ENCODE measurements around the gene NOSTRIN. TPM values are rescaled to one million over a fixed set of nuclear protein-coding genes. Genes with fewer than 3 reads are reported as not detected.
"Not testable (repeated sequence)": the region's sequence is repeated elsewhere in the genome, so short reads cannot be mapped to it uniquely, and the experiment has no call there.

NOSTRIN gene
- total RNA-seq, 8 experiments from 2014 or later = 0.11 to 4.6 (median 0.86) TPM

DNA sequence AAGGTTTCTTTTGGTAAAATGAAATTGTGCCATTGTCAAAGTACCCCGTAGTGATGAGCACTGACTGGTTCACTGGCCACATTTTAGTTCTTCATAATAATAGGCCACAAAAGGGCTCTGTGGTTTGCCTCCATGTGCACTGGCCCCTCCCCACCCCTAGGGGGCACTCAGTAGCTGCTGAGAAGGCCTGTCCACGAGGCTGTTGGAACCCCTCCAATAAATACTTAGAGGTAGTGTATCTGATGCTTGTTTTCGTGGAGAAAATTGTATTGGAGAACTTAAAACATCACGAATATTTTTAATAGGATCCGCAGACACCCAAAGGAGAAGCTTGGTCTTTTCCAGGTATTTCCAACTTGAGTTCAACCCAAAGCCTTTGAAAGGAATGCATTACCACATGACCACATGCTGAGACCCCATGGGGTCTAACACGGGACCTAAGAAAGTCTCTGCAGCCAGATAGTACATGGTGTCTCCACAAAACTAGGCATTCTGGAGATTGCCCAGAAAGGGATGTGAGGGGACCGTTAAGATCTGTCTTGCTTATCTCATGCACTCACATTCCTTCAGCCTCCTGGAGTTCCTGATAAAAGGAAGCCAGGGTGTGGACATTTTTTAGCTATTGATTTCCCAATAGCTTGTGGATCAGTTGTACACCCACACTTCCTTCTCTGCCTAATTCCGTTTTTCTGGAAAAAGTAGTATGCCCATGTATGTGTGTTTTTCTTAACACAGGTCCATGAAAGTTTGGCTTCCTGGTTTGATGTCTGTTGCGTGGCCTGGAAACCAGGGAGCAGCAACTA, 28.5 kb upstream of the NOSTRIN start:
- no peaks in the 10 kb centered on the region for H3K4me1 ChIP-seq (replicated peaks in 1 of 2)
- 45 to 93% (median 86%) methylated on average over 2 to 9 of the region's 9 CpGs for WGBS, 10 experiments
- no peak overlapping the region for H3K27ac ChIP-seq
- peak in 4 of 8 experiments; percentile 50 to 80 (median 74) for ATAC-seq (replicated peaks in 6 of 8)
- in situ Hi-C loops (cut with MboI; ENCODE audit: low pct_unique_long_range_greater_than_20kb in 2 of 9, low sequenced_read_pairs in 9 of 9, unreplicated experiment in 9 of 9) = loop anchor here in 2 of 9 experiments (25.0 kb wide), 2 partner anchors 138 to 437 kb away; partner anchors contain the start of gene G6PC2 (in 1 of the 2)
- H3K4me3 ChIP-seq = no peak overlapping the region

DNA sequence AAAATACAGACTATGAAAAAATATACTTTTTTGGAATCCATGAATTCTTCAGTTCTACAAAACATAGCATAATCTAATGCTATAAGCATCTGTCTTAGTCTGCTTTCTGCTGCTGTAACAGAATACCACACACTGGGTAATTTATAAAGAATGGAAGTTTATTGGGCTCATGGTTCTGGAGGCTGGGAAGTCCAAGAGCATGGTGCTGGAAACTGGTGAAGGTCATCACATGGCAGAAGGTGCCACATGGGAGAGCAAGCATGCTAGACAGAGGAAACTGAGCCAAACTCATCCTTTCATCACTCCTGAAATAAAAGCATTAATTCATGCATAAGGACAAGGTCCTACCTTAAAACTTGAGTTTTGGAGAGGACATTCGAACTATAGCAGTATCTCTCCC, 26.6 kb upstream of the NOSTRIN start:
- no peak overlapping the region for H3K27ac ChIP-seq
- in situ Hi-C loops (cut with MboI; ENCODE audit: low pct_unique_long_range_greater_than_20kb in 2 of 9, low sequenced_read_pairs in 9 of 9, unreplicated experiment in 9 of 9) = loop anchor here in 2 of 9 experiments (5.0 to 25.0 kb wide), 2 partner anchors 136 to 141 kb away; partner anchors contain the start of gene G6PC2 (in 1 of the 2)
- H3K4me1 ChIP-seq (replicated peaks in 1 of 2) = peaks cover 0 to 2% of the 10 kb centered on the region in 2 donors
- no peak overlapping the region for H3K4me3 ChIP-seq
- no peak for ATAC-seq (replicated peaks in 6 of 8)
- 0 to 50% (median 0%) methylated on average over 1 of the region's 1 CpG; no CpG with 5 or more reads in 6 of the 10 experiments for WGBS, 10 experiments

DNA sequence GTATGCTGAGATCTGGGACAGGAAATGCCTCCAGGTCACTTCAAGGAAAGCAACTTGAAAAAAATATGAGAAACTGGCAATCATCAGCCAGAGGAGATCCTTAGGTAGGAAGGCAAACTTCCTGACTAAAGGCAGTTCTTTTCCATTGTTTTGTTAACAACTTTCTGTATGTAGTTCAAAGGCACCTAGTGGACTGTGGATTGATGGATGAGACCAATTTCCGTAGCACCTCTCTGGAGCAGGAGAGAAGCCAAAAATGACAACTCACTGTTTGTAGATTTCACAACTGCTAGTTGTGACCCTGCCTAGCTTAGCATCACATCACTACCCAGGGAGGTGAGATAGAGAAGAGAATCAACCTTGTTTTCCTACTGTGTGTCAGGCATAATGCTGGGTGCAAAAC, 21.8 kb upstream of the NOSTRIN start:
- H3K27ac ChIP-seq = no peak overlapping the region
- WGBS, 10 experiments = 33 to 100% (median 69%) methylated on average over 1 of the region's 1 CpG; no CpG with 5 or more reads in 6 of the 10 experiments
- peak in 2 of 8 experiments; percentile 21 to 26 for ATAC-seq (replicated peaks in 6 of 8)
- in situ Hi-C loops (cut with MboI; ENCODE audit: low pct_unique_long_range_greater_than_20kb in 2 of 9, low sequenced_read_pairs in 9 of 9, unreplicated experiment in 9 of 9) = loop anchor here in 1 of 9 experiments (25.0 kb wide), 1 partner anchor 132 kb away; the partner anchor contains the start of gene G6PC2
- no peak overlapping the region for H3K4me3 ChIP-seq
- peaks cover 3 to 8% of the 10 kb centered on the region in 2 donors for H3K4me1 ChIP-seq (replicated peaks in 1 of 2)

DNA sequence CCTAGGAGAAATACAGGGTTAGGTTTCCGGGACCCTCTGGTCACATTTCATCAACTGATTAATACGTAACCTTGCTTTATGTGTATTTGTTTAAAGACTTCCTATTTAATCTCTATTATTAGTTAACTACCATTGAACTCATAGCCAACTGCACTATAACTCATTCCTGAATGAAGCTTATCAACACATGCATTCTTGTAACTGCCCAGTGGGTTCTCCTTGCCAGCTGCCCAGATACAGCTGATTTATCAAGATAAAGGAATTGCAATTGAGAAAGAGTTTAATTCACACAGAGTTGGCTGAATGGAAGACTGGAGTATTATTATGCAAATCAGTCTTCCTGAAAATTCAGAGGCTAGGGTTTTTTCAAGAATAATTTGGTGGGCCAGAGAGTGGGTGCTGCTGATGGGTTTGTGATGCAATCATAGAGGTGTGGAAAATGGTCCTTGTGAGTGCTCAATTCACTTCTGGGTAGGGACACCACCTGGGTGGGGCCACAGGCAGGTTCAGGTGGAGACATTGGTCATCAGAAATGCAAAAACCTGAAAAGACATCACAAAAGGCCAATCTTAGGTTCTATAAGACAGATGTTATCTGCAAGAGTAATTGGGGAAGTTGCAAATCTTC, 21.1 kb upstream of the NOSTRIN start:
- ATAC-seq (replicated peaks in 6 of 8) = peak in 5 of 8 experiments; percentile 53 to 92 (median 79)
- 50 to 100% (median 58%) methylated on average over 1 to 2 of the region's 2 CpGs; no CpG with 5 or more reads in 4 of the 10 experiments for WGBS, 10 experiments
- H3K4me3 ChIP-seq = no peak overlapping the region
- peaks cover 3 to 8% of the 10 kb centered on the region in 2 donors for H3K4me1 ChIP-seq (replicated peaks in 1 of 2)
- in situ Hi-C loops (cut with MboI; ENCODE audit: low pct_unique_long_range_greater_than_20kb in 2 of 9, low sequenced_read_pairs in 9 of 9, unreplicated experiment in 9 of 9) = loop anchor here in 1 of 9 experiments (25.0 kb wide), 1 partner anchor 131 kb away; the partner anchor contains the start of gene G6PC2
- no peak overlapping the region for H3K27ac ChIP-seq

DNA sequence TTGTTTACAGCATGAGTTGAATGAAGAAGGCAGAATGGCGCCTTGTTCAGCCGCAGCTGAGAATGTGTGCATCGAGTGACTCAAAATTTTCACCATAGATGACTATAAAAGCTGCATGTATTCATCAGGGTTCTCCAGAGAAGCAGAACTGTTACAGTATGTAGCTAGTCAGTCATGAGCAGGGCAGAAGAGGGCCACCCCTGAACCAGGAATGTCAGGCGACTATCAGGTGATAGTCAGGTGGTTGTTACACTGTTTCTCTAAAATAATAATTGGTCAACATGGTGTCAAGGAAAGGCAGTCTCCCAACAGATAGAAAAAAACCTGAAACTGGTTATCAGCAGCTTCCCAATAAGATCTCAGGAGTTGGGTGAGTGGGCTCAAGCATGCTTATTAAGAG, 20.2 kb upstream of the NOSTRIN start:
- Histone ChIP-seq H3K4me1 (replicated peaks in 1 of 2) (peaks cover 3 to 8% of the 10 kb centered on the region in 2 donors), H3K27ac (no peak overlapping the region), H3K4me3 (no peak overlapping the region)
- in situ Hi-C loops (cut with MboI; ENCODE audit: low pct_unique_long_range_greater_than_20kb in 2 of 9, low sequenced_read_pairs in 9 of 9, unreplicated experiment in 9 of 9) = loop anchor here in 1 of 9 experiments (25.0 kb wide), 1 partner anchor 130 kb away; the partner anchor contains the start of gene G6PC2
- WGBS, 10 experiments = 30 to 100% (median 83%) methylated on average over 1 to 4 of the region's 4 CpGs; no CpG with 5 or more reads in 3 of the 10 experiments
- ATAC-seq (replicated peaks in 6 of 8) = no peak

DNA sequence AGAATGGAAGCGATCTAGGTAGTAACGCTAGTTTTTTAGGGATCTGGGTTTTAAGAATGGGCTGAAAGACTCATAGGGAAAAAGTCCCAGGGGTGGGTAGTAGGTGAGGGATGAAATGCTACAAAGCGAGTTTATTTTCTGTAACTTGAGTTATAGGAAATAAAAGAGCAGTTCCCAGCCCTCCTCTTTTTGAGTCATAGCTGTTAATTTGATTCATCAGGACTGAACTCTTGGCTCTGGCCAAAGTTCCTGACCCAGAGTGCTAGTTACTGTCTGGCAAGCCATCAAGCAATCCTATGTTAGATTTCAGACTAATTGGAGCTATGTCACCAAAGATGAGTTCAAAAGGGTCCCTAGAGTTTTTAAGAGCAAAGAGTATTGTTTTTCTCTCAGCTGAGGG, 17.4 kb upstream of the NOSTRIN start:
- H3K4me3 ChIP-seq = no peak overlapping the region
- in situ Hi-C loops (cut with MboI; ENCODE audit: low pct_unique_long_range_greater_than_20kb in 2 of 9, low sequenced_read_pairs in 9 of 9, unreplicated experiment in 9 of 9) = loop anchor here in 1 of 9 experiments (25.0 kb wide), 1 partner anchor 127 kb away; the partner anchor contains the start of gene G6PC2
- no peak overlapping the region for H3K27ac ChIP-seq
- peaks cover 3 to 8% of the 10 kb centered on the region in 2 donors for H3K4me1 ChIP-seq (replicated peaks in 1 of 2)
- WGBS, 10 experiments = 64 to 100% (median 79%) methylated on average over 1 to 3 of the region's 3 CpGs; no CpG with 5 or more reads in 3 of the 10 experiments
- ATAC-seq (replicated peaks in 6 of 8) = peak in 1 of 8 experiments; percentile 48

DNA sequence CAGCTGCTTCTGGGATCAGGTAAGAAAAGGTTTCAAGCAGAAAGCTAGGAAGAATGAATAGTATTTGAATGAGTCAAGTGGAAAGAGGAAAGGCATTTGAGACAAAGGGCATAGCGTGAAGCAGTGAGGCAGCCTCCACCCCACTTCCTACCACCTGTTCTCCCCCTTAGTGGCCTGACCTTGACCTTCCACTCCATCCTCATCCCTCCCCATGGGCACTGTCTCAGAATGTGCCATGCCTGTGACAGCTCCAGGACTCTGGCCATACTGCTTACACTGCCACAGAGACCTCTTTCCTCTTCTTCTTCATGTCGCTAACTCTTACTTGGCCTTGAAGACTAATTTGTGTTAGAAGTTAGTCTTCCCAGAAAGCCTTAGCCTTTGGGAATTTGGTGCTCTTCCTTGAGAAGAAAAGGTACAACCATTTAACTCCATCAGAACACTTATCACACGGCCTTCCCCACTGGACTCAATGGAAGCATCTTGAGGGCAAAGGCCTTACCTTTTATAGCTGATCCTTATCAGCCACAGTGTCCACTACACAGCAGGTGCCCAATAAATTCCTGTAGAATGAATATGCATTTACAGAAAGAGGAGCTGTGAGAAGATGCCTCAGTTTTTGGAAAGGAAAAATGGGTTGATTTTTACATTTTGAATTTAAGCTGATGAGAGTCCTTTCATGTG, 15.2 kb upstream of the NOSTRIN start:
- 13 to 100% (median 81%) methylated on average over 1 to 3 of the region's 3 CpGs; no CpG with 5 or more reads in 2 of the 10 experiments for WGBS, 10 experiments
- no peaks in the 10 kb centered on the region for H3K4me1 ChIP-seq (replicated peaks in 1 of 2)
- in situ Hi-C loops (cut with MboI; ENCODE audit: low pct_unique_long_range_greater_than_20kb in 2 of 9, low sequenced_read_pairs in 9 of 9, unreplicated experiment in 9 of 9) = loop anchor here in 1 of 9 experiments (25.0 kb wide), 1 partner anchor 125 kb away; the partner anchor contains the start of gene G6PC2
- no peak overlapping the region for H3K4me3 ChIP-seq
- no peak for ATAC-seq (replicated peaks in 6 of 8)
- no peak overlapping the region for H3K27ac ChIP-seq

DNA sequence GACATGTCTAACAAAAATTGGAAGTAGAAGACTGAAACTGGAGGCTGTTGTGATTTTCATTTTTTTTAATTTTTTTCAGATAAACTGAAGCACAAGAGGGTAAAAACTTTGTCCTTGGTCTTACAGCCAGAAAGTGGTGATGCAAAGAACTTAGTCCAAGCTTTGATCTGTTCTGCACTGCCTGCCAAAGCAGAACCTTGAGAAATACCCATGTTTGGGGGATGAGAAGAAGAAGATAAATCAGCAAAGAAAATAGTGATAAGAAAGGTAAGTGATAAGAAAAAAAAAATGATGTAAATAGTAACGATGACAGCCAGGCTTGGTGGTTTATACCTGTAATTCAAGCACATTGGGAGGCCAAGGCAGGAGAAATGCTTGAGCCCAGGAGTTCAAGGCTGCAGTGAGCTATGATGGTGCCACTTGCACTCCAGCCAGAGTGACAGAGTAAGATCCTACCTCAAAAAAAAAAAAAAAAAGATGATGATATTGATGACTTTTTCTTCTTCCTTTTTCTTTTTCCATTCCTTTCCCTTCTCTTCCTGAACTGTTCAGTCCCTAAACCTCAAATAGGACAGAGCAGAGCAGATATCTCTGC, 14.6 kb upstream of the NOSTRIN start:
- H3K27ac ChIP-seq = no peak overlapping the region
- no peak for ATAC-seq (replicated peaks in 6 of 8)
- no peaks in the 10 kb centered on the region for H3K4me1 ChIP-seq (replicated peaks in 1 of 2)
- WGBS, 10 experiments = 17 to 100% (median 80%) methylated on average over 1 of the region's 1 CpG
- in situ Hi-C loops (cut with MboI; ENCODE audit: low pct_unique_long_range_greater_than_20kb in 2 of 9, low sequenced_read_pairs in 9 of 9, unreplicated experiment in 9 of 9) = loop anchor here in 1 of 9 experiments (25.0 kb wide), 1 partner anchor 124 kb away; the partner anchor contains the start of gene G6PC2
- no peak overlapping the region for H3K4me3 ChIP-seq

DNA sequence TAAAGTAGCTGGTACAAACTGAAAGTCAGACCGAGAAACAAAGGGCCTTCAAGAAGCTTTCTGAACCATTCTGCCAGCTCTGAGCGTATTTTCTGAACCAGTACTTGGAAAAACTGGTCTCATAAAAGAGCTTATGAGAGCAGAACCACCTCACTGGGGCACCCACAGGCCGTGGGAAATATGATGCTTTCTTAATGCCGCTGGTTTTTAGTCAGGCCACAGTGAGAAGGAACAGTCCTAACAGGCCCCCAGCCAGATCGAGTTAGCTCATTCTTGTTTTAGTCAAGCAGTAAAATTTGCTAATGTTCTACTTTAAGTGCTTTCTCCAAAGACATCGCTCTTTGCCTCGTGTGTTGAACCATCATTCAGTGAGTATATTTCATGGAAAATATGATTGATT, 12.7 kb upstream of the NOSTRIN start:
- WGBS, 10 experiments = 26 to 100% (median 59%) methylated on average over 2 to 7 of the region's 7 CpGs; no CpG with 5 or more reads in 1 of the 10 experiments
- in situ Hi-C loops (cut with MboI; ENCODE audit: low pct_unique_long_range_greater_than_20kb in 2 of 9, low sequenced_read_pairs in 9 of 9, unreplicated experiment in 9 of 9) = loop anchor here in 1 of 9 experiments (25.0 kb wide), 1 partner anchor 123 kb away; the partner anchor contains the start of gene G6PC2

DNA sequence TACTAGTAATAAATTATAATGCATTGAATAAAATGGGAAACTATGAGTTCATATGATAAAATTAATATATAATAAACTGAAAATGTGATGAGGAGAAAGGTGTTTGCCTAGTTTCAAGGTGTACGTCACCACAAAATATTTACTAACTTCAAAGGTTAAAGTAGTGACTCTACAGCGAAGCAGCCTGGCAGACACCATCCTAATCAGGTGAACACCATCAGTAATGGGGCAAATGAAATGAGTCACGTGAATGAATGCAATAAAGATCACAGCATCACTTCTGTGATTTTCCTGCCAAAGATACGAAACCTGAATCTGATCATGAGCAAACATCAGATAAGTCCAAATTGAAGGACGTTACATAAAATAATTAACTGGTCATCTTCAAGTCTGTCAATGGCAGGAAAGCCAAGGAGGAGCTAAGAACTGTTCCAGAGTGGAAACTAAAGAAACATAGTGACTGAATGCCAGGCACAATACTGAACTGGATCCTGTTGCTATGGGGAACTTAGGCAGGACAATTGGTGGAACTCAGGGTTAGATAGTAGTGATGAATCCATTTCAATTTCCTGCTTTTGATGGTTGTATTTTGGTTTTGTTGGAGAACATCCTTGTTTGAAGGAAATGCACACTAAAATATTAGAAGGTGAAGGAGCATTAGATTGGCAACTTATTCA, 12.1 kb upstream of the NOSTRIN start:
- Histone ChIP-seq H3K4me3 (no peak overlapping the region), H3K4me1 (replicated peaks in 1 of 2) (peaks cover 0 to 5% of the 10 kb centered on the region in 2 donors), H3K27ac (no peak overlapping the region)
- 27 to 100% (median 88%) methylated on average over 3 to 5 of the region's 5 CpGs; no CpG with 5 or more reads in 1 of the 10 experiments for WGBS, 10 experiments
- no peak for ATAC-seq (replicated peaks in 6 of 8)
- in situ Hi-C loops (cut with MboI; ENCODE audit: low pct_unique_long_range_greater_than_20kb in 2 of 9, low sequenced_read_pairs in 9 of 9, unreplicated experiment in 9 of 9) = loop anchor here in 1 of 9 experiments (25.0 kb wide), 1 partner anchor 122 kb away; the partner anchor contains the start of gene G6PC2

More for the DNA sequence above, 12.7 kb upstream of the NOSTRIN start:
- no peak overlapping the region for H3K4me3 ChIP-seq
- H3K4me1 ChIP-seq (replicated peaks in 1 of 2) = peaks cover 0 to 2% of the 10 kb centered on the region in 2 donors
- ATAC-seq (replicated peaks in 6 of 8) = no peak
- H3K27ac ChIP-seq = no peak overlapping the region

DNA sequence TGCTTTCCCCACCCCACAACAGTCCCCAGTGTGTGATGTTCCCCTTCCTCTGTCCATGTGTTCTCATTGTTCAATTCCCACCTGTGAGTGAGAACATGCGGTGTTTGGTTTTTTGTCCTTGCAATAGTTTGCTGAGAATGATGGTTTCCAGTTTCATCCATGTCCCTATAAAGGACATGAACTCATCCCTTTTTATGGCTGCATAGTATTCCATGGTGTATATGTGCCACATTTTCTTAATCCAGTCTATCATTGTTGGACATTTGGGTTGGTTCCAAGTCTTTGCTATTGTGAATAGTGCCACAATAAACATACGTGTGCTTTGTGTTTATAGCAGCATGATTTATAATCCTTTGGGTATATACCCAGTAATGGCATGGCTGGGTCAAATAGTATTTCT, 11.3 kb upstream of the NOSTRIN start:
- not testable (repeated sequence) for H3K27ac ChIP-seq; H3K4me1 ChIP-seq (replicated peaks in 1 of 2); ATAC-seq (replicated peaks in 6 of 8); H3K4me3 ChIP-seq
- in situ Hi-C loops (cut with MboI; ENCODE audit: low pct_unique_long_range_greater_than_20kb in 2 of 9, low sequenced_read_pairs in 9 of 9, unreplicated experiment in 9 of 9) = loop anchor here in 1 of 9 experiments (25.0 kb wide), 1 partner anchor 121 kb away; the partner anchor contains the start of gene G6PC2
- 60% methylated on average over 1 of the region's 2 CpGs; no CpG with 5 or more reads in 9 of the 10 experiments for WGBS, 10 experiments

Measured in motor neuron (in vitro differentiated cells).